Upper lobe of right lung (tissue), 1 donor: ENCODE results near the gene NPPC. TPM values are rescaled to one million over a fixed set of nuclear protein-coding genes. Genes with fewer than 3 reads are reported as not detected.

ENCODE experiments used
- ATAC-seq: fragments of 200-7000 bp; cut with Tn5 transposase; one replicate; pipeline ENCODE4 v1.9.1; 2020; ENCODE audit warnings: mild to moderate bottlenecking, moderate library complexity
- DNase-seq: peaks from one replicate; pipeline ENCODE4 v3.0.0-alpha.2; 2020
- H3K27ac ChIP-seq: fragments of 200-600 bp; one replicate; pipeline ENCODE4 v1.8.0; 2022
- H3K27me3 ChIP-seq: fragments of 200-600 bp; one replicate; pipeline ENCODE4 v1.8.0; 2022; ENCODE audit warnings: mild to moderate bottlenecking
- H3K36me3 ChIP-seq: fragments of 200-600 bp; one replicate; pipeline ENCODE4 v1.8.0; 2022
- H3K4me1 ChIP-seq: fragments of 200-600 bp; one replicate; pipeline ENCODE4 v1.8.0; 2022
- H3K4me3 ChIP-seq: fragments of 200-600 bp; one replicate; pipeline ENCODE4 v1.8.0; 2022; ENCODE audit warnings: mild to moderate bottlenecking
- H3K9me3 ChIP-seq: fragments of 200-600 bp; one replicate; pipeline ENCODE4 v1.8.0; 2022
- intact Hi-C: fragments of 100-400 bp; cut with DNase I; formaldehyde crosslinking; loops from one replicate; pipeline ENCODE4 v1.11.0; 2022
- total RNA-seq: library from RNA; stranded (reverse); fragmentation: NEBNext Ultra II Directional; extraction: Animal tissue kit (Norgen Biotek cat#: 25700); gene quantifications from one replicate; pipeline ENCODE4 v1.2.1, GENCODE V29; 2021
- TF ChIP-seq, protein P1 (sequence below): fragments of 200-600 bp; IDR thresholded peaks from one replicate; pipeline ENCODE4 v1.8.0; 2022; ENCODE audit warnings: antibody characterized with exemption
- donor health status: DM: no; HTN: yes; CAD: no; lungs with severe emphysema.

The NPPC gene
- total RNA-seq, 1 donor from 2014 or later: not detected

DNA sequence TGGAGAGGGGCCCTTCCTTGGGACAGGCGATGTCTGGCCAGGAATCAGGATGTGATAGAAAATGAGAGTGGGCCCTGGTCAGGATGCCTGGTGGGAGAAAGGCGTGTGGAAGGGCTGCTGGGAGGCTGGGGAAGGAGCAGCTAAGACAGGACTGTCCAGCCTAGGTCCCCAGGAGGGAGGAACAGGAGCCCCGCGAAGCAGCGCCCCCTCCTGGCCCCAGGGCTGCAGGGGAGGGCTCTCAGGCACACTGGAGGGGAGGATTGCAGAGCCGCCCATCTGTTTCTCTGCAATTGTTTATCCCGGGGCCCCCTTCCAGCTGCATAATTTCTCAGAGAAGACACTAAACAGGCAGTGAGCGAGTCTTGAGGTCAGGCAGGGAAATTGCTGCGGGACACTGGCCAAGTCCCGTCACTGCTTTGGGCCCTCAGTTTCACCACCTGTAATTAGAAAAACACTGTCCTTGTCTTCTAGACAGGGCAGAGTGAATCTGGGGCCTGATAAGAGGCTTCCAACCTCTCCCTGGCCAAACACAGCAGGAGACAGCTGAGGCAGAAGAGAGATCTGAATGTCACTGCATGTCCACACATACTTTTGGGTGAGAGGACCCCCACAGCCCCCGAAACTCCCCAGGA, 3.9 kb upstream of the NPPC start:
- Histone ChIP-seq H3K4me1 (peaks cover 19% of the 10 kb centered on the region), H3K36me3 (no peaks in the 10 kb centered on the region), H3K4me3 (no peak overlapping the region), H3K9me3 (no peaks in the 10 kb centered on the region), H3K27ac (no peak overlapping the region), H3K27me3 (peaks cover 46% of the 10 kb centered on the region)
- ATAC-seq (no peak), DNase-seq (no peak)
- intact Hi-C loops: loop anchor here (10.0 kb wide), 1 partner anchor 505 kb away; no protein-coding TSS in a partner anchor
- TF ChIP-seq, protein P1, sequence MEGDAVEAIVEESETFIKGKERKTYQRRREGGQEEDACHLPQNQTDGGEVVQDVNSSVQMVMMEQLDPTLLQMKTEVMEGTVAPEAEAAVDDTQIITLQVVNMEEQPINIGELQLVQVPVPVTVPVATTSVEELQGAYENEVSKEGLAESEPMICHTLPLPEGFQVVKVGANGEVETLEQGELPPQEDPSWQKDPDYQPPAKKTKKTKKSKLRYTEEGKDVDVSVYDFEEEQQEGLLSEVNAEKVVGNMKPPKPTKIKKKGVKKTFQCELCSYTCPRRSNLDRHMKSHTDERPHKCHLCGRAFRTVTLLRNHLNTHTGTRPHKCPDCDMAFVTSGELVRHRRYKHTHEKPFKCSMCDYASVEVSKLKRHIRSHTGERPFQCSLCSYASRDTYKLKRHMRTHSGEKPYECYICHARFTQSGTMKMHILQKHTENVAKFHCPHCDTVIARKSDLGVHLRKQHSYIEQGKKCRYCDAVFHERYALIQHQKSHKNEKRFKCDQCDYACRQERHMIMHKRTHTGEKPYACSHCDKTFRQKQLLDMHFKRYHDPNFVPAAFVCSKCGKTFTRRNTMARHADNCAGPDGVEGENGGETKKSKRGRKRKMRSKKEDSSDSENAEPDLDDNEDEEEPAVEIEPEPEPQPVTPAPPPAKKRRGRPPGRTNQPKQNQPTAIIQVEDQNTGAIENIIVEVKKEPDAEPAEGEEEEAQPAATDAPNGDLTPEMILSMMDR: no peak

GRCh38 chr2:231928901-231929725, 2.9 kb upstream of the NPPC start:
- DNase-seq (no peak), ATAC-seq (no peak)
- no peak overlapping the region for H3K4me3 ChIP-seq
- peaks cover 22% of the 10 kb centered on the region for H3K4me1 ChIP-seq
- H3K27me3 ChIP-seq: peaks cover 55% of the 10 kb centered on the region
- intact Hi-C loops: loop anchor here (10.0 kb wide), 1 partner anchor 506 kb away; no protein-coding TSS in a partner anchor
- TF ChIP-seq, protein P1: no peak
- no peaks in the 10 kb centered on the region for H3K36me3 ChIP-seq
- H3K9me3 ChIP-seq: no peaks in the 10 kb centered on the region
- H3K27ac ChIP-seq: no peak overlapping the region

- H3K9me3 ChIP-seq: no peaks in the 10 kb centered on the region
- TF ChIP-seq, protein P1: no peak
- intact Hi-C loops: loop anchor here (10.0 kb wide), 1 partner anchor 506 kb away; no protein-coding TSS in a partner anchor
- ATAC-seq: no peak
- no peak overlapping the region for H3K27ac ChIP-seq
- H3K36me3 ChIP-seq: no peaks in the 10 kb centered on the region
- peaks cover 22% of the 10 kb centered on the region for H3K4me1 ChIP-seq
- DNase-seq: peak; percentile 40
- peaks cover 59% of the 10 kb centered on the region for H3K27me3 ChIP-seq
- no peak overlapping the region for H3K4me3 ChIP-seq
Measured at GRCh38 chr2:231928481-231928880, 2.3 kb upstream of the NPPC start.

- Histone ChIP-seq H3K27me3 (peaks cover 68% of the 10 kb centered on the region), H3K4me3 (no peak overlapping the region), H3K27ac (no peak overlapping the region), H3K36me3 (no peaks in the 10 kb centered on the region), H3K4me1 (peaks cover 22% of the 10 kb centered on the region), H3K9me3 (no peaks in the 10 kb centered on the region)
- DNase-seq (peak; percentile 27), ATAC-seq (no peak)
- TF ChIP-seq, protein P1: no peak
- intact Hi-C loops: loop anchor here (10.0 kb wide), 1 partner anchor 507 kb away; no protein-coding TSS in a partner anchor
Measured at GRCh38 chr2:231927566-231927890, 1.3 kb upstream of the NPPC start.

- no peak for ATAC-seq
- Histone ChIP-seq H3K9me3 (no peaks in the 10 kb centered on the region), H3K36me3 (no peaks in the 10 kb centered on the region), H3K27me3 (peaks cover 73% of the 10 kb centered on the region), H3K4me3 (peak overlapping the region; percentile 41), H3K4me1 (peaks cover 22% of the 10 kb centered on the region), H3K27ac (no peak overlapping the region)
- TF ChIP-seq, protein P1: no peak
- DNase-seq: peak; percentile 65
- intact Hi-C loops: loop anchor here (10.0 kb wide), 1 partner anchor 508 kb away; no protein-coding TSS in a partner anchor
Measured at GRCh38 chr2:231926761-231927565, 767 bp upstream of the NPPC start.
